ENCODE data around the gene FAM89A.
A peak's percentile ranks its signal among the peaks of the same experiment; 100 is the strongest.
"Not testable (repeated sequence)": the region's sequence is repeated elsewhere in the genome, so short reads cannot be mapped to it uniquely, and the experiment has no call there.

The FAM89A gene

GRCh38 chr1:230984622-230985515 lies 55.2 kb downstream of the FAM89A start:
- not testable (repeated sequence) for DNase-seq

- DNase-seq = no peak
Observed at GRCh38 chr1:230983811-230984210, 56.2 kb downstream of the FAM89A start.

- no peak for DNase-seq
Observed at GRCh38 chr1:230982696-230983095, 57.4 kb downstream of the FAM89A start.

GRCh38 chr1:230979952-230980351 lies 60.1 kb downstream of the FAM89A start:
- DNase-seq = peak; percentile 28

- DNase-seq = no peak
Observed at GRCh38 chr1:230979389-230979716, 60.7 kb downstream of the FAM89A start.

GRCh38 chr1:230978491-230979388 lies 61.3 kb downstream of the FAM89A start, which contains the start of the genes ARV1 and TTC13:
Gene ARV1 (plus strand): TSS chr1:230979094. CDS start chr1:230979106, 12 bp downstream.
Gene TTC13 (minus strand): TSS chr1:230978861. CDS start chr1:230978830, 31 bp downstream.
- peak; percentile 99 for DNase-seq

- DNase-seq = peak; percentile 31
Observed at GRCh38 chr1:230977761-230978490, 62.1 kb downstream of the FAM89A start.

GRCh38 chr1:230976825-230977747 lies 63.0 kb downstream of the FAM89A start:
- DNase-seq = peak; percentile 67

- DNase-seq = no peak
Observed at GRCh38 chr1:230976360-230976759, 63.7 kb downstream of the FAM89A start.

GRCh38 chr1:230975636-230976035 lies 64.4 kb downstream of the FAM89A start:
- DNase-seq = no peak

GRCh38 chr1:230972855-230973271 lies 67.2 kb downstream of the FAM89A start:
- peak; percentile 87 for DNase-seq

- no peak for DNase-seq
Observed at GRCh38 chr1:230971771-230972170, 68.3 kb downstream of the FAM89A start.

- no peak for DNase-seq
Observed at GRCh38 chr1:230970432-230970831, 69.6 kb downstream of the FAM89A start.
